Inflammatory macrophage treated with lipopolysaccharide for 1 hour (primary cell): ENCODE results near the gene CSHL1.
"Not testable (repeated sequence)": the region's sequence is repeated elsewhere in the genome, so short reads cannot be mapped to it uniquely, and the experiment has no call there.

ENCODE experiments used
- DNase-seq, 2 donors: peaks; one replicate each; pipeline ENCODE4 v3.0.0-alpha.2; 2020 to 2022

CSHL1 gene

DNA sequence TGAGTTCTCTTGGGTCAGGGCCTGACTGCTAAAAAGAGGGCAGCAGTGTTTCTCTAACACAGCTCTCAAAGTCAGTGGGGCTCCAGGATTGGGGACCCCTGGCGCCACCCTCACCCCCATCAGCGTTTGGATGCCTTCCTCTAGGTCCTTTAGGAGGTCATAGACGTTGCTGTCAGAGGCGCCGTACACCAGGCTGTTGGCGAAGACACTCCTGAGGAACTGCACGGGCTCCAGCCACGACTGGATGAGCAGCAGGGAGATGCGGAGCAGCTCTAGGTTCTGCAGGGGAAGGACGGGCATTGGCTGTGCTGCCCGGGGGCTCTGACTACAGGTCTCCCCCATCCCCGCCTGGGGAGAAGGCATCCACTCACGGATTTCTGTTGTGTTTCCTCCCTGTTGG is 6.6 kb upstream of the CSHL1 start:
- no peak for DNase-seq

DNA sequence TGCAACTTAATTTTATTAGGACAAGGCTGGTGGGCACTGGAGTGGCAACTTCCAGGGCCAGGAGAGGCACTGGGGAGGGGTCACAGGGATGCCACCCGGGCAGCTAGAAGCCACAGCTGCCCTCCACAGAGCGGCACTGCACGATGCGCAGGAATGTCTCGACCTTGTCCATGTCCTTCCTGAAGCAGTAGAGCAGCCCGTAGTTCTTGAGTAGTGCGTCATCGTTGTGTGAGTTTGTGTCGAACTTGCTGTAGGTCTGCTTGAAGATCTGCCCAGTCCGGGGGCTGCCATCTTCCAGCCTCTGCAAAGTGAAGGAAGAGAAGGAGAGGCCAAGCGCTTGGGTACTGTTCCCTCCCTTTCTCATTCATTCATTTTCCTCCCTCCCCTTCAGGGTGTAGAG is 6.1 kb upstream of the CSHL1 start:
- not testable (repeated sequence) for DNase-seq

DNA sequence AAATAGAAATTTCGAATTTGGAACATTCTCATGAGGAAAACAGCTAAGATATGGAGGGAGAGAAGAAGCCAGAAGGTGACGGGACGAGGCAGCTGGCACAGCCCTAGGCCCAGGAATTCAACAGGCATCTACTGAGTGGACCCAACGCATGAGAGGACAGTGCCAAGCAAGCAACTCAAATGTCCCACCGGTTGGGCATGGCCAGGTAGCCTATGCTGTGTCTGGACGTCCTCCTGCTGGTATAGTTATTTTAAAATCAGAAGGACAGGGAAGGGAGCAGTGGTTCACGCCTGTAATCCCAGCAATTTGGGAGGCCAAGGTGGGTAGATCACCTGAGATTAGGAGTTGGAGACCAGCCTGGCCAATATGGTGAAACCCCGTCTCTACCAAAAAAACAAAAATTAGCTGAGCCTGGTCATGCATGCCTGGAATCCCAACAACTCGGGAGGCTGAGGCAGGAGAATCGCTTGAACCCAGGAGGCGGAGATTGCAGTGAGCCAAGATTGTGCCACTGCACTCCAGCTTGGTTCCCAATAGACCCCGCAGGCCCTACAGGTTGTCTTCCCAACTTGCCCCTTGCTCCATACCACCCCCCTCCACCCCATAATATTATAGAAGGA is 5.6 kb upstream of the CSHL1 start:
- DNase-seq = no peak

DNA sequence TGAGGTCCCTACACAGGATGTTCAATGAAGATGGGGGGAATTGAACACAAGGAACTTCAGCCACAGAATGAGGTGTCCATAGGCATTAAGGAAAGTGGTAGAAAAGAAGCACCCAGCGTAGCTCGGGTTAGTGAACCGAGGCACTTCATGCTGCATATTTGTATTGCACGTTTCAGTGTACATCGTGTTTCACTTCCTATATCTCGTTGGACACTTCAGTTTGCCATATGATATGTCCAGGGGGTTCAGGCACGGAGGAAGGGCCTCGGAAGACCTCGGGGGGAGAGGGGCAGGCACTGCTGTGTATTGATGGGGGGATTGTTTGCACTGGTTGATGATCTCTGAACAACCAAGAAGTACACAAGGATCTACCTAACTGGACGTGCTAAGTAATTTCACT is 4.7 kb upstream of the CSHL1 start:
- DNase-seq = not testable (repeated sequence)

DNA sequence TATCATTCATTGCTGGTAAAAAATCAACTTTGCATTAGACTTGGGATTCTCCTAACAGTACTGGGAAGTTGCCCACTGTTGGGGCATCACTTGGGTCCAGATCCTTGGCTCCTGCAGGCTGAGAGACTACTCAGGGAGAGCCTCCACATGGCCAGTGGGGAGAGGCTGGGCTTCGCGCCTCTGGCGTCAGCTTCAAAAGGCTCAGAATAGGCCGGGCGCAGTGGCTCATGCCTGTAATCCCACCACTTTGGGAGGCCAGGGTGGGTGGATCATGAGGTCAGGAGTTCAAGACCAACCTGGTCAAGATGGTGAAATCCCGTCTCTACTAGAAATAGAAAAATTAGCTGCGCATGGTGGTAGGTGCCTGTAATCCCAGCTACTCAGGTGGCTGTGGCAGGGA is 3.4 kb upstream of the CSHL1 start:
- no peak for DNase-seq

DNA sequence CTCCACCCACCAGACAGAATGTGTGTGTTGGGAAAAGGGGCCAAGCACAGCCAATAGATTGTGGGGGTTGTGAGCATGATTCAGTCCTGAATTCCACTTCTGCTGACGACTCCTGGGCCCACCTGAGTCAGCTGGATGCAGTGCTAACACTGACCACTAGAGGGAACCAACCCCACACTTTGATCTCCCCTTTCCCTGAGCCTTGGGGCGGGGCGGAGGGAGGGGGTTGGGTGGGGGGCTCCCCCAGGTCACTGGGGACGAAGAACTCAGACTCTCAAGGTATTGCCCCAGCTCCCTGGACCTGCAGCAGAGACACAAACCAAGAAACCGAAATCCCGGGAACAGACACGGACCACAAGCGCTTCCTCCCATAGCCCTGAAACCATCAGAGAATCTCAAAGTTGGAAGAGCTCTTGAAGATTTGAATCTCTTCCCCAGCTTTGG is 621 bp upstream of the CSHL1 start:
- peak in 1 of 2 donors; percentile 58 for DNase-seq

DNA sequence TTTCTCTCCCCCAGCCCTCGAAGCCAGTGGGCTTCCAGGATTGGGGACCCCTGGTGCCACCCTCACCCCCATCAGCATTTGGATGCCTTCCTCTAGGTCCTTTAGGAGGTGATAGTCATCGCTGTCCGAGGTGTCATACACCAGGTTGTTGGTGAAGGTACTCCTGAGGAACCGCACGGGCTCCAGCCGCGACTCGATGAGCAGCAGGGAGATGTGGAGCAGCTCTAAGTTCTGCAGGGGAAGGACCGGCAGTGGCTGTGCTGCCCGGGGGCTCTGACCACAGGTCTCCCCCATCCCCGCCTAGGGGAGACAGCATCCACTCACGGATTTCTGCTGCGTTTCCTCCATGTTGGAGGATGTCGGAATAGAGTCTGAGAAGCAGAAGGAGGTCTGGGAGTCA is 962 bp downstream of the CSHL1 start:
- no peak for DNase-seq

DNA sequence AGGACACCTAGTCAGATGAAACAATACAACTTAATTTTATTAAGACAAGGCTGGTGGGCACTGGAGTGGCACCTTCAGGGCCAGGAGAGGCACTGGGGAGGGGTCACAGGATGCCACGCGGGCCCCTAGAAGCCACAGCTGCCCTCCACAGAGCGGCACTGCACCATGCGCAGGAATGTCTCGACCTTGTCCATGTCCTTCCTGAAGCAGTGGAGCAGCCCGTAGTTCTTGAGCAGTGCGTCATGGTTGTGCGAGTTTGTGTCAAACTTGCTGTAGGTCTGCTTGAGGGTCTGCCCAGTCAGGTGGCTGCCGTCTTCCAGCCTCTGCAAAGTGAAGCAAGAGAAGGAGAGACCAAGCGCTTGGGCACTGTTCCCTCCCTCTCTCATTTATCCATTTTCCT is 1.5 kb downstream of the CSHL1 start:
- DNase-seq = not testable (repeated sequence)

DNA sequence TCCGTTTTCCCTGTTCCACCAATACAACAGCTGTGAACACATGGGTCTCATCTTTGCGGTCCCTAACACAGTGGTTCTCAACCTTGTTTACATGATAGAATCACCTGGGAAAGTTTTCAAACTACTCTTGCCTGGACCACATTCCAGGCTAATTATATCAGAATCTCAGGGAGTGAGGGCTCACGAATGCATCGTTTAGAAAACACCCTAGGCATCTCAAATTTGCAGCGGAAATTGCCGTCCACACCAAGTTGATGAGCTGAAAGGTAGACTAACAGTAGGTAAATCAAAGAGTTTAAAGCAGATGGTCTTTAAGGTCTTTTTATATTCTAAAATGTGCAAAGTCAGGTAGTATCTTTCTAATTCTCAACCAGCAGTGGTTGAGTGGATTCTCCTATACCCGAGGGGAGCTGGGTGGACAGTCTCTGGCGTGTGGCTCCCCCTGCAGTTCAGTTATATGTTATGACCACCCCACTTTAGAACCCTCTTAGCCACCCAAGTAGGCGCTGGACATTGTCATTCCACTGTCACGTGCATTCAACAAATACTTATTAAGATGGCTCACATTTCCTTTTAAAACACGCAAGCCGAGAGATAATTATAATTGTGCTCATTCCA is 3.8 kb downstream of the CSHL1 start:
- not testable (repeated sequence) for DNase-seq

DNA sequence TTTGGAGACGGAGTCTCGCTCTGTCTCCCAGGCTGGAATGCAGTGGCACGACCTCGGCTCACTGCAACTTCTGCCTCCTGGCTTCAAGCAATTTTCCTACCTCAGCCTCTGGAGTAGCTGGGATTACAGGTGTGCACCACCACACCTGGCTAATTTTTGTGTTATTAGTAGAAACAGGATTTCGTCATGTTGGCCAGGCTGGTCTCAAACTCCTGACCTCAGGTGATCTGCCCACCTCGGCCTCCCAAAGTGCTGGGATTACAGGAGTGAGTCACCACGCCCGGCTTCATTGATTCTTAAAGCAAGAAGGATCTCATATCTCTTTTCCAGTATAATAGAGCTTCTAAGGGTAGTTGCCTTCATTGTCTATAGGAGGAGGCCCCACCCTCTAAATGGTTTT is 6.3 kb downstream of the CSHL1 start:
- not testable (repeated sequence) for DNase-seq

DNA sequence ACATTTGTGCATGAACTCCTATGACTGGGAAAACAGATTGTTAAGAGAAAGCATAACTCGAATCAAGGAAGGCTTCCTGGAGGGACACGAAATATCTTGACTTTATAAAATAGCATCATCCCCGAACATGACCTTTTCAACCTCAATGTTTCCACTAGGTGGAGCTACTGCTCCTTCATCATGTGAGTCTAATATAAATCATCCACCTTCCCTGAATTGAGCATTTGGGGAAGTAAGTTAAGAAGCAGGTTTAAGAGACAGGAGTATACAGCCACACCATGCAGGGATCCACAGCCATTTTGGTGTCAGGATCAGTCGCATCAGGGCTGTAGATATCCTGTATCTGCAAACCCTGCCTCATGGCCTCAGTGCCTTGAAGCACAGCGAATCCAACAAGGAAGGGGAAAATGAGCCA is 7.3 kb downstream of the CSHL1 start:
- DNase-seq = peak; percentile 7 to 21

DNA sequence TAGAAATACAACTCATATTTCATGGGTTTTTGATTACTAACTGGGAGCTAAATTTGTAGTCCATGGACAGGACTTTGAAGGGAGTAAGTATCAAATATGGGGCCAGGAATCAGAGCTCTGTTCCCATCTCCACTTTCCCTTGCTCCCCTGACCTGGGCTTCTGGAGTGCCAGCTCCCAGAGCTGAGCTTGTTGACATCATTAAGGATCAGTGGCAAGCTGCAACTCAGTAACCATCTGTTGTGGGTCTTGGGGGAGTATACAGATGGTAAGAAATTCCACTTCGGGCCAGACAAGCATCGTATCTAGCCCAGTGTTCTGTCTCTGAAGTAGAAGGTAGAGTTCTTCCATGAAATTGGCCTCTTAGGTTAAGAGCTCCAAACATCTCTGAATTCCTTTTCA is 9.1 kb downstream of the CSHL1 start:
- DNase-seq = not testable (repeated sequence)

DNA sequence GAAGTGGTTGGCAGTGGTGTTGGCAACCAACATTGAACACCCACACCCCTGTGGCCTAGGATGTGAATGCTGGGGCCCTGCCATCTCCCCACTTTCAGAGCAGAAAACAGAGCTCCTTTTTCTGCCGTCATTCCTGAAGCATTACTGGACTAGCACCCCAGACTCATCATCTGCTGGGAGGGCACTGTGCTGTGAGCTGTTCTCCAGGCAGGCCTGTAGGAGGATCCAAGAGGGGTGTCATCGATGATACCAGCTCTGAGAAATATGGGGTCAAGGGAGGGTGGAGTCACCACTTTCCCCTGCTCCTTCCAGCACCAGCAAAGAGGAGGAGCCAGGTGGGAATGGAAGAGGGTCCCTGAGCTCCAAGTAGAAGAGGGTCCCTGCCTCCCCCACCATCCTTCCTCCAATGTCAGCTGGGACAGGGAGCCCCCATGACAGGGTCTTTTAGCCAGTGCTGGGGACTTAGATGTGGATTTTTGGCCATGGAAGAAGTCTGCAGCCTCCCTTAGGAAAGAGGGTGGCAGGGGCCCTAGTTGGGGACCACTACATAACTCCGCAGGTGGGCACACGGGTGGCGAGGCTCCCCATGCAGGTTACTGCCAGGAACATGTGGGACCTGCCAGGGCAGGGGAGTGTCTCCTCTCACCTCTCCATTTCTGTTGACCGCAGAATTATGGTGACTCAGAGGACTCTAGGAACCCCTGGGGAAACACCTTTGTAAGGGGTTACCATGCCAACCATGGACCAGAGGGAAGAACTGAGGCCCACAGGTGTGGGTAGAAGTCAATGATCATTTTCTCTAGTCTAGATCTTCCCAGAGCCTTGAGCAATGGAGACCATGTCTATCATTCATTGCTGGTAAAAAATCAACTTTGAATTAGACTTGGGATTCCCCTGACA is 11.9 kb downstream of the CSHL1 start:
- not testable (repeated sequence) for DNase-seq

DNA sequence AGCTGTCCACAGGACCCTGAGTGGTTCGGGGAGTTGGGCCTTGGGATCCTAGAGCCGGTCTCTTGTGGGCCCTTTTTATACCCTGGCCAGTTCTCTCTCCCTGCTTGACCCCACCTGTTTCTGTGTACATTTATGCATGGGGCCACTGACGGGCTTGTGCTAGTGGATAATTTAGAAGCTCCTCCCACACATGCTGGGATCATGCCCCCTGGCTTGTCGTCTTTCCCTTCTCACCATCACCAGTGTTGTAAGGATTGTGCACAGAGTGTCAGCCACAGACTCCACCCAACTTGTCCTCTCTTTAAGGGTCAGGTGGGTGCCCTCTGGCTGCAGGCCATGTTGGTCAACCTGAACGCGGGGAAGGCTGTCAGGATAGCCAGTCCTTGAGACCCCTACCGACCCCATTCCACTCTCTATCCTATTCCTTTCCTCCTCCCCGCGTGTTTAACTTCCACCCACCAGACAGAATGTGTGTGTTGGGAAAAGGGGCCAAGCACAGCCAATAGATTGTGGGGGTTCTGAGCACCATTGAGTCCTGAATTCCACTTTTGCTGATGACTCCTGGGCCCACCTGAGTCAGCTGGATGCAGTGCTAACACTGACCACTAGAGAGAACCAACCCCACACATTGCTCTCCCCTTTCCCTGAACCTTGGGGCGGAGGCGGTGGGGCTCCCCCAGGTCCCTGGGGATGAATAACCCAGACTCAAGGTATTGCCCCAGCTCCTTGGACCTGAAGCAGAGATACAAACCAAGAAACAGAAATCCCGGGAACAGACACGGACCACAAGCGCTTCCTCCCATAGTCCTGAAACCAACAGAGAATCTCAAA is 14.3 kb downstream of the CSHL1 start, which contains the start of gene CSH1:
Gene CSH1 (minus strand): TSS at position 51 of the 831 bp plus-strand sequence. CDS start 63 bp downstream, outside the sequence.
- not testable (repeated sequence) for DNase-seq

DNA sequence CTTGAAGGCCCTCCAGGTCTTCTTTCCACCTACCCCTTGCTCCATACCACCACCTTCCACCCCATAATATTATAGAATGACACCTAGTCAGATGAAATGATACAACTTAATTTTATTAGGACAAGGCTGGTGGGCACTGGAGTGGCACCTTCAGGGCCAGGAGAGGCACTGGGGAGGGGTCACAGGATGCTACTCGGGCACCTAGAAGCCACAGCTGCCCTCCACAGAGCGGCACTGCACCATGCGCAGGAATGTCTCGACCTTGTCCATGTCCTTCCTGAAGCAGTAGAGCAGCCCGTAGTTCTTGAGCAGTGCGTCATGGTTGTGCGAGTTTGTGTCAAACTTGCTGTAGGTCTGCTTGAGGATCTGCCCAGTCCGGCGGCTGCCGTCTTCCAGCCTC is 16.2 kb downstream of the CSHL1 start:
- not testable (repeated sequence) for DNase-seq

DNA sequence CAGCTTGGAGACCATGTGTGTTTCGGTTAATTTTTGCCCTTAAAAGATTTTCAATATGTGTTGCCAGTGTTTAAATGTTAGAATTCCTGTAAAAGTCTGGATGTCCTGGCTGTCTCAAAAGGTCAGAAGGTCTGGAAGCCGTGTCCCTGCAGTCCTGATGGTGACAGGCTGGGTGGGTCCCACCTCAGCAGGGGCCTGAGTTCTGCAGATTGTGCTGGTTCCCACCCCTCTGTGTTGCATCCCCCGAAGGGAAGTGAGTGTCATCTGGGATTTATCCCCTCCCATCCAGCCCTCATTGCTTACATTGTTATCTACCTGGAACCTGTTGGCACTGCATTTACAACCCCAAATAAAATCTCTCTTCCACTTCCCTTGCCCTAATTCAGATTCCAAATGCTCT is 17.0 kb downstream of the CSHL1 start:
- not testable (repeated sequence) for DNase-seq

DNA sequence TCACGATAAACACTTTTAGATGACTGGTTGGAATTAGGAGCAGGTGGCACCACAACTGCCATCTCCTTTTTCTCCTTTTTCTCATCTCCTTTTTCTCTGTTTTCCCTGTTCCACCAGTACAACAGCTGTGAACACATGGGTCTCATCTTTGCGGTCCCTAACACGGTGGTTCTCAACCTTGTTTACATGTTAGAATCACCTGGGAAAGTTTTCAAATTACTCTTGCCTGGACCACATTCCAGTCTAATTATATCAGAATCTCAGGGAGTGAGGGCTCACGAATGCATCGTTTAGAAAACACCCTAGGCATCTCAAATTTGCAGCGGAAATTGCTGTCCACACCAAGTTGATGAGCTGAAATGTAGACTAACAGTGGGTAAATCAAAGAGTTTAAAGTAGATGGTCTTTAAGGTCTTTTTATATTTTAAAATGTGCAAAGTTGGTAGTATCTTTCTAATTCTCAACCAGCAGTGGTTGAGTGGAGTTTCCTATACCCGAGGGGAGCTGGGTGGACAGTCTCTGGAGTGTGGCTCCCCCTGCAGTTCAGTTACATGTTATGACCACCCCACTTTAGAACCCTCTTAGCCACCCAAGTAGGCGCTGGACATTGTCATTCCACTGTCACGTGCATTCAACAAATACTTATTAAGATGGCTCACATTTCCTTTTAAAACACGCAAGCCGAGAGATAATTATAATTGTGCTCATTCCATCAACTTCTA is 18.6 kb downstream of the CSHL1 start:
- not testable (repeated sequence) for DNase-seq

DNA sequence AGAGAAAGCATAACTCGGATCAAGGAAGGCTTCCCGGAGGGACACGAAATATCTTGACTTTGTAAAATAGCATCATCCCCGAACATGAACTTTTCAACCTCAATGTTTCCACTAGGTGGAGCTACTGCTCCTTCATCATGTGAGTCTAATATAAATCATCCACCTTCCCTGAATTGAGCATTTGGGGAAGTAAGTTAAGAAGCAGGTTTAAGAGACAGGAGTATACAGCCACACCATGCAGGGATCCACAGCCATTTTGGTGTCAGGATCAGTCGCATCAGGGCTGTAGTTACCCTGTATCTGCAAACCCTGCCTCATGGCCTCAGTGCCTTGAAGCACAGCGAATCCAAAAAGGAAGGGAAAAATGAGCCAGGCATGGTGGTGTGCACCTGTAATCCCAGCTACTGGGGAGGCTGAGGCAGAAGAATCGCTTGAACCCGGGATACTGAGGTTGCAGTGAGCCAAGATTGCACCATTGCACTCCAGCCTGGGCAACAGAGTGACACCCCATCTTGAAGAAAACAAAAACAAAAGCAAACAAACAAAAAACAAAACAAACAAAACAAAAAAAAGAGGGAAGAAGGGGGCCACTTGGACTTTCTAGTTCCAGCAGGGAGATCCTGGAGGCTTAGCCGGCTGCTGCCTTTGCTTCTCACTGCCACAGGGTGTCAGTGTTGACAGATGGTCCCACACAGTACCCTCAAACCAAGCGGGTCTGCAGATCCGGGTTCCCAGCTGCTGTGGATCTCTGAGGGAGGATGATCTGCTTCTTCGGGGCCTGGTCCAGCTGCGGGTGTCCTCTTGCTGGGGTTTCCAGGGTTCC is 21.8 kb downstream of the CSHL1 start:
- peak; percentile 10 to 41 for DNase-seq

DNA sequence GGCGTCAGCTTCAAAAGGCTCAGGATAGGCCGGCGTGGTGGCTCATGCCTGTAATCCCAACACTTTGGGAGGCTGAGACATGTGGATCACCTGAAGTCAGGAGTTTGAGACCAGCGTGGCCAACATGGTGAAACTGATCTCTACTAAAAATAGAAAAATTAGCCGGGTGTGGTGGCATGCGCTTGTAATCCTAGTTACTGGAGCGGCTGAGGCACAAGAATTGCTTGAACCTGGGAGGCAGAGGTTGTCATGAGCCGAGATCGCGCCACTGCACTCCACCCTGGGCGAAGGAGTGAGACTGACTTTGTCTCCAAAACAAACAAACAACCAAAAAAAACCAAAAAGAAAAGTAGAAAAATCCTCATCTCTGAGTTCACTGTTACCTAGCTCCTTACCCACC is 25.9 kb downstream of the CSHL1 start:
- DNase-seq = not testable (repeated sequence)

DNA sequence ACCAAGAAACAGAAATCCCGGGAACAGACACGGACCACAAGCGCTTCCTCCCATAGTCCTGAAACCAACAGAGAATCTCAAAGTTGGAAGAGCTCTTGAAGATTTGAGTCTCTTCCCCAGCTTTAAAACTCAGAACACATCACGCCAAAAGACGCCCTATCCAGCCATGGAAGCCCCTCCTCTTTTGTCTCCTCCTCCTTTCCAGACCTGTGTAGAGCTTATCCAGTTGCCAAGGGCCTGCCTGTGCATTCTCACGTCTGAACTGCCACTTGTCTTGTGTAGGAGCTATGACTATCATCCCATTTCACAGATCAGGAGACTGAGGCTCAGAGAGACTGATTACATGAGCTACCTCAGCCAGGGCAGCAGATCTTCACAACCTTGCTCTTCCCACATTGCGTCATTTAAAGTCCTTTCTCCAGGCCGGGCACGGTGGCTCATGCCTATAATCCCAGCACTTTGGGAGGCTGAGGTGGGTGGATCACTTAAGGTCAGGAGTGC is 28.4 kb downstream of the CSHL1 start:
- DNase-seq = not testable (repeated sequence)
